ENCODE measurements around the gene ZBTB8B.

- TF ChIP-seq, protein P1, sequence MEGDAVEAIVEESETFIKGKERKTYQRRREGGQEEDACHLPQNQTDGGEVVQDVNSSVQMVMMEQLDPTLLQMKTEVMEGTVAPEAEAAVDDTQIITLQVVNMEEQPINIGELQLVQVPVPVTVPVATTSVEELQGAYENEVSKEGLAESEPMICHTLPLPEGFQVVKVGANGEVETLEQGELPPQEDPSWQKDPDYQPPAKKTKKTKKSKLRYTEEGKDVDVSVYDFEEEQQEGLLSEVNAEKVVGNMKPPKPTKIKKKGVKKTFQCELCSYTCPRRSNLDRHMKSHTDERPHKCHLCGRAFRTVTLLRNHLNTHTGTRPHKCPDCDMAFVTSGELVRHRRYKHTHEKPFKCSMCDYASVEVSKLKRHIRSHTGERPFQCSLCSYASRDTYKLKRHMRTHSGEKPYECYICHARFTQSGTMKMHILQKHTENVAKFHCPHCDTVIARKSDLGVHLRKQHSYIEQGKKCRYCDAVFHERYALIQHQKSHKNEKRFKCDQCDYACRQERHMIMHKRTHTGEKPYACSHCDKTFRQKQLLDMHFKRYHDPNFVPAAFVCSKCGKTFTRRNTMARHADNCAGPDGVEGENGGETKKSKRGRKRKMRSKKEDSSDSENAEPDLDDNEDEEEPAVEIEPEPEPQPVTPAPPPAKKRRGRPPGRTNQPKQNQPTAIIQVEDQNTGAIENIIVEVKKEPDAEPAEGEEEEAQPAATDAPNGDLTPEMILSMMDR (IDR thresholded peaks at IDR 0.05): no peak
- TF ChIP-seq REST (IDR thresholded peaks at IDR 0.05; ENCODE audit: insufficient read depth in 1 of 2, low read depth in 2 of 2, low read length in 1 of 2) (no peak), TCF7L2 (IDR thresholded peaks at IDR 0.05; ENCODE audit: low read depth, low read length) (no peak), POLR2AphosphoS5 (IDR thresholded peaks at IDR 0.05; ENCODE audit: low read depth, low read length) (no peak)
These were observed 619 bp upstream of the ZBTB8B start for GRCh38 chr1:32464191-32464715.

Data from Panc1 (cell line).